ENCODE measurements around the gene PLEKHA6.

PLEKHA6 gene

GRCh38 chr1:204380293-204380831, 20.6 kb upstream of the PLEKHA6 start:
- no peak for DNase-seq (ENCODE audit: low read depth in 2 of 2)

- peak in 1 of 2 donors; percentile 18 for DNase-seq (ENCODE audit: low read depth in 2 of 2)
Measured at GRCh38 chr1:204377800-204378668, 18.3 kb upstream of the PLEKHA6 start.

GRCh38 chr1:204376919-204377799, 17.4 kb upstream of the PLEKHA6 start:
- DNase-seq (ENCODE audit: low read depth in 2 of 2) = no peak

GRCh38 chr1:204376465-204376864, 16.7 kb upstream of the PLEKHA6 start:
- DNase-seq (ENCODE audit: low read depth in 2 of 2) = no peak

- no peak for DNase-seq (ENCODE audit: low read depth in 2 of 2)
Measured at GRCh38 chr1:204373911-204374310, 14.2 kb upstream of the PLEKHA6 start.

GRCh38 chr1:204370176-204370575, 10.4 kb upstream of the PLEKHA6 start:
- DNase-seq (ENCODE audit: low read depth in 2 of 2) = no peak

GRCh38 chr1:204368996-204369726, 9.4 kb upstream of the PLEKHA6 start:
- DNase-seq (ENCODE audit: low read depth in 2 of 2) = no peak

- no peak for DNase-seq (ENCODE audit: low read depth in 2 of 2)
Measured at GRCh38 chr1:204367956-204368355, 8.2 kb upstream of the PLEKHA6 start.

GRCh38 chr1:204367193-204367858, 7.6 kb upstream of the PLEKHA6 start:
- no peak for DNase-seq (ENCODE audit: low read depth in 2 of 2)

GRCh38 chr1:204366759-204367158, 7.0 kb upstream of the PLEKHA6 start:
- no peak for DNase-seq (ENCODE audit: low read depth in 2 of 2)

GRCh38 chr1:204363335-204364114, 3.8 kb upstream of the PLEKHA6 start:
- DNase-seq (ENCODE audit: low read depth in 2 of 2) = peak; percentile 35 to 36

GRCh38 chr1:204362984-204363334, 3.2 kb upstream of the PLEKHA6 start:
- DNase-seq (ENCODE audit: low read depth in 2 of 2) = no peak

- no peak for DNase-seq (ENCODE audit: low read depth in 2 of 2)
Measured at GRCh38 chr1:204361781-204362180, 2.1 kb upstream of the PLEKHA6 start.

- DNase-seq (ENCODE audit: low read depth in 2 of 2) = no peak
Measured at GRCh38 chr1:204361341-204361771, 1.6 kb upstream of the PLEKHA6 start.

- DNase-seq (ENCODE audit: low read depth in 2 of 2) = no peak
Measured at GRCh38 chr1:204360314-204360713, 585 bp upstream of the PLEKHA6 start.

GRCh38 chr1:204359131-204359473, 627 bp downstream of the PLEKHA6 start:
- DNase-seq (ENCODE audit: low read depth in 2 of 2) = no peak

GRCh38 chr1:204358605-204359004, 1.1 kb downstream of the PLEKHA6 start:
- DNase-seq (ENCODE audit: low read depth in 2 of 2) = no peak

GRCh38 chr1:204357551-204358490, 1.9 kb downstream of the PLEKHA6 start:
- DNase-seq (ENCODE audit: low read depth in 2 of 2) = no peak

- DNase-seq (ENCODE audit: low read depth in 2 of 2) = no peak
Measured at GRCh38 chr1:204356997-204357396, 2.7 kb downstream of the PLEKHA6 start.

Measured in stimulated activated CD4-positive, alpha-beta T cell treated with anti-CD3 and anti-CD28 coated beads, Interleukin-1b, Interleukin-23, amount 100 ng/mL, for 1 hour (primary cell).